HepG2 (cell line): Measurements from ENCODE around the gene CCDC57. TPM values are rescaled to one million over a fixed set of nuclear protein-coding genes. Genes with fewer than 3 reads are reported as not detected.

ENCODE experiments used
- ATF1 ChIP-seq: IDR thresholded peaks from 2 replicates; pipeline ENCODE4 v1.6.1; 2016; ENCODE audit warnings: mild to moderate bottlenecking, control low read depth
- CEBPG ChIP-seq: IDR thresholded peaks from 2 replicates; pipeline ENCODE4 v1.6.1; 2016
- CENPBD1 ChIP-seq: sonication (generic); formaldehyde crosslinking; IDR thresholded peaks from 2 replicates; pipeline ENCODE4 v1.8.0; 2022; ENCODE audit warnings: missing genetic modification reagents, low read depth, mild to moderate bottlenecking, borderline replicate concordance
- CHD4 ChIP-seq: fragments of 200-600 bp; sonication (generic); IDR thresholded peaks from 2 replicates; pipeline ENCODE4 v1.7.0; 2017; ENCODE audit warnings: mild to moderate bottlenecking, low read length, borderline replicate concordance
- FOXA3 ChIP-seq: IDR thresholded peaks from 2 replicates; pipeline ENCODE4 v1.6.1; 2016; ENCODE audit warnings: missing genetic modification reagents, missing compliant biosample characterization
- FUBP1 ChIP-seq: sonication (generic); formaldehyde crosslinking; IDR thresholded peaks from 2 replicates; pipeline ENCODE4 v1.5.1; 2020; ENCODE audit warnings: missing genetic modification reagents, mild to moderate bottlenecking, borderline replicate concordance
- MLLT10 ChIP-seq: sonication (generic); formaldehyde crosslinking; IDR thresholded peaks from 2 replicates; pipeline ENCODE4 v1.4.0; 2020; ENCODE audit warnings: missing genetic modification reagents
- MTA1 ChIP-seq: sonication (generic); formaldehyde crosslinking; IDR thresholded peaks from 2 replicates; pipeline ENCODE4 v1.4.0; 2020; ENCODE audit warnings: missing genetic modification reagents, mild to moderate bottlenecking, borderline replicate concordance
- MZF1 ChIP-seq: sonication (generic); formaldehyde crosslinking; IDR thresholded peaks from 2 replicates; pipeline ENCODE4 v1.8.1; 2023; ENCODE audit warnings: mild to moderate bottlenecking, missing genetic modification reagents, borderline replicate concordance
- RAD51 ChIP-seq: fragments of 450-650 bp; IDR thresholded peaks from 2 replicates; pipeline ENCODE4 v1.6.1; 2016; ENCODE audit warnings: borderline replicate concordance
- RBAK ChIP-seq: sonication (generic); formaldehyde crosslinking; IDR thresholded peaks from 2 replicates; pipeline ENCODE4 v1.5.1; 2020; ENCODE audit warnings: mild to moderate bottlenecking, missing genetic modification reagents
- RNF219 ChIP-seq: sonication (generic); formaldehyde crosslinking; IDR thresholded peaks from 2 replicates; pipeline ENCODE4 v1.5.0; 2020; ENCODE audit warnings: mild to moderate bottlenecking, missing genetic modification reagents
- ZBTB37 ChIP-seq: sonication (generic); formaldehyde crosslinking; IDR thresholded peaks from 2 replicates; pipeline ENCODE4 v1.4.0; 2020; ENCODE audit warnings: mild to moderate bottlenecking, missing genetic modification reagents
- ZBTB7B ChIP-seq: sonication (generic); formaldehyde crosslinking; IDR thresholded peaks from 2 replicates; pipeline ENCODE4 v1.4.0; 2020; ENCODE audit warnings: missing genetic modification reagents
- ZNF180 ChIP-seq: sonication (generic); formaldehyde crosslinking; IDR thresholded peaks from 2 replicates; pipeline ENCODE4 v1.4.0; 2020; ENCODE audit warnings: low read depth, missing genetic modification reagents, borderline replicate concordance
- ZNF207 ChIP-seq: fragments of 450-650 bp; IDR thresholded peaks from 2 replicates; pipeline ENCODE4 v1.6.1; 2016; ENCODE audit warnings: antibody characterized with exemption, borderline replicate concordance
- ZNF24 ChIP-seq: fragments of 450-650 bp; IDR thresholded peaks from 2 replicates; pipeline ENCODE4 v1.6.1; 2017; ENCODE audit warnings: antibody characterized with exemption, mild to moderate bottlenecking
- ZNF33A ChIP-seq: sonication (generic); formaldehyde crosslinking; IDR thresholded peaks from 2 replicates; pipeline ENCODE4 v1.5.1; 2020; ENCODE audit warnings: missing genetic modification reagents, mild to moderate bottlenecking, moderate library complexity, borderline replicate concordance
- ZNF441 ChIP-seq: sonication (generic); formaldehyde crosslinking; IDR thresholded peaks from 2 replicates; pipeline ENCODE4 v1.7.0; 2021; ENCODE audit warnings: missing genetic modification reagents, borderline replicate concordance
- ZNF639 ChIP-seq: conservative IDR thresholded peaks from 2 replicates; pipeline ENCODE4 v1.6.1; 2018; ENCODE audit warnings: missing genetic modification reagents
- polyA plus RNA-seq, 8 experiments: library from polyadenylated mRNA; depleted of rRNA in 3 of 8; stranded (reverse) in 7 of 8; unstranded in 1 of 8; fragments of >200 nt; fragmentation: Illumina TruSeq in 4 of 8; extraction: Trizol in 4 of 8; gene quantifications; 2 replicates each; pipeline versions ENCODE4 v1.2.1 to v1.2.3, GENCODE V29; 2011 to 2016; ENCODE audit warnings: low read depth in 4 of 8, missing spikeins in 1 of 8, mixed read lengths in 1 of 8; ENCODE audit not compliant: insufficient read depth in 1 of 8
- total RNA-seq, 5 experiments: library from RNA; depleted of rRNA; stranded (reverse); fragments of >200 nt; fragmentation: Illumina TruSeq; extraction: Trizol; gene quantifications; 2 replicates each; pipeline ENCODE4 v1.2.3, GENCODE V29; 2016; ENCODE audit warnings: low read depth in 1 of 5
- TF ChIP-seq, protein P1 (sequence below): IDR thresholded peaks from 2 replicates; pipeline ENCODE4 v1.6.1; 2018; ENCODE audit warnings: missing genetic modification reagents, mild to moderate bottlenecking, missing compliant biosample characterization

Gene CCDC57
- total and polyA plus RNA-seq, 2 of the 13 experiments (the other 11 are each of a cell fraction or from before 2014, with no cell fraction given) = 59.3 to 59.9 TPM

- TF ChIP-seq ATF1 (no peak), CENPBD1 (no peak), MZF1 (CRISPR knock-in tag) (no peak), RAD51 (no peak), RNF219 (CRISPR knock-in tag) (no peak), ZBTB7B (no peak; the same call in 1 of the 2 replicates), CEBPG (CRISPR knock-in tag) (no peak), ZNF207 (no peak), MLLT10 (CRISPR knock-in tag) (no peak), CHD4 (no peak), FOXA3 (CRISPR knock-in tag) (no peak), ZNF33A (CRISPR knock-in tag) (no peak), FUBP1 (peak; percentile 17; the same call in 1 of the 2 replicates), ZNF180 (CRISPR knock-in tag) (no peak), MTA1 (CRISPR knock-in tag) (no peak), RBAK (CRISPR knock-in tag) (no peak), ZNF639 (CRISPR knock-in tag) (no peak), ZNF441 (CRISPR knock-in tag) (no peak; the same call in 1 of the 2 replicates), ZBTB37 (CRISPR knock-in tag) (no peak), ZNF24 (no peak)
- TF ChIP-seq, protein P1, sequence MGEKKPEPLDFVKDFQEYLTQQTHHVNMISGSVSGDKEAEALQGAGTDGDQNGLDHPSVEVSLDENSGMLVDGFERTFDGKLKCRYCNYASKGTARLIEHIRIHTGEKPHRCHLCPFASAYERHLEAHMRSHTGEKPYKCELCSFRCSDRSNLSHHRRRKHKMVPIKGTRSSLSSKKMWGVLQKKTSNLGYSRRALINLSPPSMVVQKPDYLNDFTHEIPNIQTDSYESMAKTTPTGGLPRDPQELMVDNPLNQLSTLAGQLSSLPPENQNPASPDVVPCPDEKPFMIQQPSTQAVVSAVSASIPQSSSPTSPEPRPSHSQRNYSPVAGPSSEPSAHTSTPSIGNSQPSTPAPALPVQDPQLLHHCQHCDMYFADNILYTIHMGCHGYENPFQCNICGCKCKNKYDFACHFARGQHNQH (CRISPR knock-in tag) = no peak; the same call in 1 of the 2 replicates
Measured at GRCh38 chr17:82098939-82099763, 113.5 kb downstream of the CCDC57 start (continued).
